AML-193 (cell line): ENCODE data around the gene GNG3.
"Not testable (repeated sequence)": the region's sequence is repeated elsewhere in the genome, so short reads cannot be mapped to it uniquely, and the experiment has no call there.

Experiments used
- DNase-seq, 2 experiments: peaks; one replicate each; lab custom pipeline; 2025; lab: John Stamatoyannopoulos, UW

Gene GNG3

GRCh38 chr11:62687508-62688396 is 19.7 kb upstream of the GNG3 start:
- no peak for DNase-seq

GRCh38 chr11:62688491-62688890 is 19.0 kb upstream of the GNG3 start:
- DNase-seq, result no peak

GRCh38 chr11:62689421-62690183 is 17.9 kb upstream of the GNG3 start, which contains the start of gene LRRN4CL:
Gene LRRN4CL (minus strand): TSS chr11:62689530. CDS start chr11:62688508, 1,022 bp downstream.
- no peak for DNase-seq

- DNase-seq, result not testable (repeated sequence)
Measured at GRCh38 chr11:62693624-62694023, 13.9 kb upstream of the GNG3 start.

GRCh38 chr11:62694455-62695167 is 12.9 kb upstream of the GNG3 start:
- peak; percentile 64 to 65 for DNase-seq

GRCh38 chr11:62702246-62702645 is 5.2 kb upstream of the GNG3 start:
- DNase-seq, result no peak

- DNase-seq, result not testable (repeated sequence)
Measured at GRCh38 chr11:62703921-62704320, 3.6 kb upstream of the GNG3 start.

GRCh38 chr11:62705413-62705812 is 2.1 kb upstream of the GNG3 start:
- DNase-seq, result peak in 1 of 2 experiments; percentile 23

- DNase-seq, result peak; percentile 77 to 82
Measured at GRCh38 chr11:62705880-62706849, 1.3 kb upstream of the GNG3 start.

- DNase-seq, result no peak
Measured at GRCh38 chr11:62706850-62707247, 627 bp upstream of the GNG3 start.

- no peak for DNase-seq
Measured at GRCh38 chr11:62708392-62708791, 916 bp downstream of the GNG3 start.

- DNase-seq, result no peak
Measured at GRCh38 chr11:62708793-62709192, 1.3 kb downstream of the GNG3 start.

GRCh38 chr11:62709247-62710000 is 1.9 kb downstream of the GNG3 start:
- DNase-seq, result peak; percentile 97 to 98

GRCh38 chr11:62710001-62710345 is 2.5 kb downstream of the GNG3 start:
- DNase-seq, result no peak

- no peak for DNase-seq
Measured at GRCh38 chr11:62712276-62712812, 4.9 kb downstream of the GNG3 start.

- DNase-seq, result no peak
Measured at GRCh38 chr11:62712861-62713260, 5.4 kb downstream of the GNG3 start.

- no peak for DNase-seq
Measured at GRCh38 chr11:62713343-62713742, 5.9 kb downstream of the GNG3 start.

- no peak for DNase-seq
Measured at GRCh38 chr11:62715150-62716130, 8.0 kb downstream of the GNG3 start.

GRCh38 chr11:62716206-62716605 is 8.7 kb downstream of the GNG3 start:
- no peak for DNase-seq
